HG03135 (cell line): ENCODE results near the gene TMEM253.

Experiments
- ATAC-seq: cut with Tn5 transposase; IDR thresholded peaks from one replicate; pipeline ENCODE4 v1.9.1; 2021; ENCODE audit warnings: mild to moderate bottlenecking, moderate library complexity; ENCODE audit not compliant: unreplicated experiment

The TMEM253 gene

DNA sequence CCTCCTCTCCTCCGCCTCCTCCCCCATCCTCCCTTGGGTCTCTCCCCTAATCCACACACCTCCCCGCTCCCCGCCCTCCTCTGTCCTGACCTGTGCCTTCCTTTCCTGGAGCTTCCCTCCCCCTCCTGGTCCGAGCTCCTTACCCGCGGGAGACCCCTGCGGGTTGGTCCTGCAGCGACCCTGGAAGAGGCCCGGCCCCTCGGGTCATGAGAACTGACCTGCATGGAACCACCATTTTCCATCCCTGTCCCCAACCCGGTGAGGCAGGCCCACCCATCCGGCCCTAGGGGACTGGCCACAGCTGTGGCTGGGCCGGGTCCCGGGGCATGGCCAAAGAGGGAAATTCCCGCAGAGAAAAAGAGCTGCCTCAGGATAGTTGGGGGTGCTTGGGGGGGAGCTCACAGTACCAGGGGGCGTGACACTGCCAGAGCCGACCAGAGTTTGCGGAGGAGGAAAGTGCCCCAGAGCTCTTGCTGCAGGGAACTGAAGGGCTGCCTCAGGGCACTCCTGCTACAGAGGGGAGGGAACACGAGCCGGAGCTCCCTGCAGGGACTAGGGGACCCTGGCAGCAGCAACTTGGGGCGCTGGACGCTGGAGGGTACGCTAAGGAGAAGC lies 30.1 kb upstream of the TMEM253 start:
- ATAC-seq: peak; percentile 27

DNA sequence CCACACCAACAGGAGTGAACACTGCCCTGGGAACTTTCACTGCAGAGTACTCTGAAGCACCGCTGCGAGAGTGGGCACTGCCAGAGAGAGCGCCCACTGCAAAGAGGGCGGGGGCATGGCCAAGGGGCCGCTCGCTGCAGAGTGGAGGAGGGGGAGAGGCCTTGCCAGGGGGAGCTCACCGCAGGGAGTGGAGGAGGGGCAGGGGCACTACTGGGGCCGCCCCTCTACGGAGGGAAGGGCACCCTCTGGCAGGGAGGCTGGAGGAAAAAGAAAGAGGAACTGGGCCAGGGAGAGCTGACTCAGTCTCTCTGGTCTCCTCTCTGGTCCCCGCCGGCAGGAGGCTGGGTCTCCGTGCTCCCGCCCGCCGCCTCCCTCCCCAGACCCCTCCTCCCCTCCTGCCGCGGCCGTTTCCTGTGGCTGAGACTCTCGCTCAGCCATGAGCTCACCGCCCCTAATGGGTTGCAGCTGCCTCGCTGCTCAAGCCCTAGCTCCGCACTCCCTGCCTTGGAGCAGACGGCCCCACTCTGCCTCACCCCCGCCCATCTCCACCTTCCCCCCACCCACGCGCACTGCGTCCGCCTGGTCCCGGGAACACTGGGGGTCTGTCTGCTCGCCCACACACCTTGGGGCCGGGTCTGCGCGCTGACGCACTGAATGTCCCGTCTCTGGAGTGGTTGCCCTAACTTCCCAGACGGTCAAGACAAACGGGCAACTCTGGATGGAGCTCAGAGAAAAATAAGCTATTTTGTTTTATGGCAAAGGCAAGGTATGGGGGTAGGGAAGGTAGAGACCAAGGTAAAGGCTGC lies 29.4 kb upstream of the TMEM253 start:
- ATAC-seq: peak; percentile 64

DNA sequence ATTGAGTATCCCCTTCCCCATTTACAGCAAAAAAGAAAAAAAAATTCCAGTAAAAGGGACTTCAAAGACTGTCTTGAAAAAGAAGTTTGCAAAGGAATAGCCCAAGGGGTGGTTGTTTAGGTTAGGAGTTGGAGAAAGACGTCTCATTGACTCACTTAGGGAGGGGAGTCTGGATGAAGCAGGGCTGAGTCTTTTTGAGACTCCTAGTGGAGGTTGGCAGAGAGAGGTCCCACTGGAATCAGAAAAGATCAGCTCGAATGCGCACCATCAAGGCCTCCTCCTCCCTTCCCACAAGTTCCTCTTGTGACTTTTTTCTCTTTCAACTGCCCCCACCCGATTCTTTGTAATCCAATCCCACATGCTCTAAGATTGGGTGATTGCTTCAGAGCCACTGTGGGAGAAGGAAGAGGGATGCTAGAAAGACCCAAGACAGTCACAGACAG lies 28.8 kb upstream of the TMEM253 start:
- no peak for ATAC-seq

DNA sequence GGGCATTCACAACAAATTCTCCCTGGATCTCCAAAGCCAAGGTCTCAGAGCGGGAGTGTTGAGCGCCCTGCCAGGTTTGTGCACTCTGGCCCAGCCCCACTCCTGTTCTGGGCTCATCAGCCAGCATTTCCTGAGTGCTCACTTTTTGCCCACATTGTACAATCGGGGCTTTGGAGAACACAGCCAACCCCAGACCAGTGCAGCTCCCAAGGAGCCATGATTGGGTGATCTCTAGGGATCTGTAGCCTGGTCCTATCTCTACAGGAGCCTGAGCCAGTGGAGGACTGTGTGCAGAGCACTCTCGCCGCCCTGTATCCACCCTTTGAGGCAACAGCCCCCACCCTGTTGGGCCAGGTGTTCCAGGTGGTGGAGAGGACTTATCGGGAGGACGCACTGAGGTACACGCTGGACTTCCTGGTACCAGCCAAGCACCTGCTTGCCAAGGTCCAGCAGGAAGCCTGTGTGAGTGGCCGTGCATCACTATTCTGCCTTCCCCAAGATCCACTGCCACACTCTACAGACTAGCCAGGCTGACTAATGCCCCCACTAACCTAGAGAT lies 28.0 kb upstream of the TMEM253 start:
- no peak for ATAC-seq

DNA sequence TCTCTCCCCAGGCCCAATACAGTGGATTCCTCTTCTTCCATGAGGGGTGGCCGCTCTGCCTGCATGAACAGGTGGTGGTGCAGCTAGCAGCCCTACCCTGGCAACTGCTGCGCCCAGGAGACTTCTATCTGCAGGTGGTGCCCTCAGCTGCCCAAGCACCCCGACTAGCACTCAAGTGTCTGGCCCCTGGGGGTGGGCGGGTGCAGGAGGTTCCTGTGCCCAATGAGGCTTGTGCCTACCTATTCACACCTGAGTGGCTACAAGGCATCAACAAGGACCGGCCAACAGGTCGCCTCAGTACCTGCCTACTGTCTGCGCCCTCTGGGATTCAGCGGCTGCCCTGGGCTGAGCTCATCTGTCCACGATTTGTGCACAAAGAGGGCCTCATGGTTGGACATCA lies 26.9 kb upstream of the TMEM253 start:
- no peak for ATAC-seq

DNA sequence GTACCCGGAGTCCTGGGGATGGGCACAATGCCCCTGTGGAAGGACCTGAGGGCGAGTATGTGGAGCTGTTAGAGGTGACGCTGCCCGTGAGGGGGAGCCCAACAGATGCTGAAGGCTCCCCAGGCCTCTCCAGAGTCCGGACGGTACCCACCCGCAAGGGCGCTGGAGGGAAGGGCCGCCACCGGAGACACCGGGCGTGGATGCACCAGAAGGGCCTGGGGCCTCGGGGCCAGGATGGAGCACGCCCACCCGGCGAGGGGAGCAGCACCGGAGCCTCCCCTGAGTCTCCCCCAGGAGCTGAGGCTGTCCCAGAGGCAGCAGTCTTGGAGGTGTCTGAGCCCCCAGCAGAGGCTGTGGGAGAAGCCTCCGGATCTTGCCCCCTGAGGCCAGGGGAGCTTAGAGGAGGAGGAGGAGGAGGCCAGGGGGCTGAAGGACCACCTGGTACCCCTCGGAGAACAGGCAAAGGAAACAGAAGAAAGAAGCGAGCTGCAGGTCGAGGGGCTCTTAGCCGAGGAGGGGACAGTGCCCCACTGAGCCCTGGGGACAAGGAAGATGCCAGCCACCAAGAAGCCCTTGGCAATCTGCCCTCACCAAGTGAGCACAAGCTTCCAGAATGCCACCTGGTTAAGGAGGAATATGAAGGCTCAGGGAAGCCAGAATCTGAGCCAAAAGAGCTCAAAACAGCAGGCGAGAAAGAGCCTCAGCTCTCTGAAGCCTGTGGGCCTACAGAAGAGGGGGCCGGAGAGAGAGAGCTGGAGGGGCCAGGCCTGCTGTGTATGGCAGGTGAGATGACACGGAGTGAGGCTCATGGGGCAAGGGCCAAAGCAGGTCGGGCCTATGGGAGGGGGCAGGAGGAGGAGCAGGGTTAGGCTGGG lies 26.2 kb upstream of the TMEM253 start:
- no peak for ATAC-seq

DNA sequence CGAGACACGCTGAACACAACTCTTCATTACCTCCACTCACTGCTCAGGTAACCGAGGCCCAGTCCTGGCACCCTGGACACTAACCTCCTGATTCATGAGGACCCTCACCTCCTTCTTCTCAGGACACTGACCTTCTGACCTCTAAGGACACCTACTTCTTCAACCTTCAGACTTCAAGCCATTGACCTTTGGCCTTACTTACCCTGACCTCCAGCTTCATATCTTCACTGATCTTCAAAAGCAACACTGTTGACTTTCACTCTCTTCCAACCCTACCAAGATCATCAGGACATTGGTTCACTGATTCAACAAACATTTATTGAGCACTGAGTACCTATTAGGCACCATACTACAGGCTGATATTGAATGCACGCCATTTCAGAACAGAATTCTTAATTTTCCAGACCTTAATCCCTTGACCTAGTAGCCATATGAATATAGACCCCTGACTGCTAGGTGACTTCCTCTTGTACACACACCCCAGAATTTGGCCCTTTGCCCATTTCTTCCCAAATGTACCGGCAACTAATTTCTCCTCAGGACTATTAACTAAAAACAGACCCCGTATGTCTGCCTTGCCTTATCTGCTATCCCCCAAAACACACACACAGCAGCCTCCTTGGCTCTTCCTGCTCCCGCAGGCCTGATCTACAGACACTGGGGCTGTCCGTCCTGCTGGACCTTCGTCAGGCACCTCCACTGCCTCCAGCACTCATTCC lies 25.0 kb upstream of the TMEM253 start:
- no peak for ATAC-seq

DNA sequence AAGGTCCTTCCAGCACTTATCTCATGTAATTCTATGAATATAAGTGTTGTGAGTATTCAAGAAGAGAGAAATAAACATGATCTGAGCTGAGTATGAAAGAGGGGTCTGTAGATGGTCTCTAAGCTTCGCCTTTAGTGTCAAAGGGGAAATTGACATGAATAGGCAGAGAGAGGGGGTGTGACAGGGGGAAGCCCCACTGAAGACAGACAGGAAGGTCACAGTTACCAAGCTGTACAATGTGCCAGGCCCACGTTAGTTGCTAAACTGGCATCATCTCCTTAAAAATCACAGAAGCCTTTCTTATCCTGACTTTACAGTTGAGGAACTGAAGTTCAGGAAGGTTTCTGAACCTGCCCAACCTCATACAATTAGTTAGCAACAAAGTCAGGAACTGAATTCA lies 23.2 kb upstream of the TMEM253 start:
- ATAC-seq: no peak

DNA sequence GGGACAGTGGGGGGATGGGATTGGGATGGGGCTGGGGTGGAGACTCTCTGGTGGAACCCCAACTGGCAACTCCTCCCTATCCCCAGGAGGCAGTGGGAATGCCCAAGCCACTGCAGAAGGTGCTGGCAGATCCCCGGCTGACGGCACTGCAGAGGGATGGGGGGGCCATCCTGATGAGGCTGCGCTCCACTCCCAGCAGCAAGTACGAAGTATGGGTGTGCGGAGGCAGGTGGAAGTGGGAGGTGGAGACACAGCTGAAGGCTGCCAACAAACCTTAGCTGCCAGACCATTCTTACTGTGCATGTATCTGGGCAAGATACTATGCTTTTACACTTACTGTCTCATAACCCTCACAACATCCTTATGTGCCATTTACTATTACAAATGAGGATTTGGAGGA lies 22.6 kb upstream of the TMEM253 start:
- ATAC-seq: no peak

DNA sequence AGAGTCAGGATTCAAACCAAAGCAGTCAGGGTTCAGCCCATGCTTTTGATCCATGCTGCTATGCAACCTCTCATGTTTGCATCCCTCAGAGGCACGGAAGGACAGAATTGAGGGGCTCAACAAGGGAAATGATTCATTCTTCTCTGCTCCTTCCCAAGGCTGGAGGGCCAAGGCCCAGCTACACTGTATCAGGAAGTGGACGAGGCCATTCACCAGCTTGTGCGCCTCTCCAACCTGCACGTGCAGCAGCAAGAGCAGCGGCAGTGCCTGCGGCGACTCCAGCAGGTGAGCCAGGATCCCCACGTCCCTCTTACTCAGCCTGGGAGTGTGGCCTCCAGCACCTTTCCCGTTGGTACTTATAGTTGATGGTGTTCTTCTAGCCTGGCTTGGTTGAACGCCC lies 22.1 kb upstream of the TMEM253 start:
- no peak for ATAC-seq

DNA sequence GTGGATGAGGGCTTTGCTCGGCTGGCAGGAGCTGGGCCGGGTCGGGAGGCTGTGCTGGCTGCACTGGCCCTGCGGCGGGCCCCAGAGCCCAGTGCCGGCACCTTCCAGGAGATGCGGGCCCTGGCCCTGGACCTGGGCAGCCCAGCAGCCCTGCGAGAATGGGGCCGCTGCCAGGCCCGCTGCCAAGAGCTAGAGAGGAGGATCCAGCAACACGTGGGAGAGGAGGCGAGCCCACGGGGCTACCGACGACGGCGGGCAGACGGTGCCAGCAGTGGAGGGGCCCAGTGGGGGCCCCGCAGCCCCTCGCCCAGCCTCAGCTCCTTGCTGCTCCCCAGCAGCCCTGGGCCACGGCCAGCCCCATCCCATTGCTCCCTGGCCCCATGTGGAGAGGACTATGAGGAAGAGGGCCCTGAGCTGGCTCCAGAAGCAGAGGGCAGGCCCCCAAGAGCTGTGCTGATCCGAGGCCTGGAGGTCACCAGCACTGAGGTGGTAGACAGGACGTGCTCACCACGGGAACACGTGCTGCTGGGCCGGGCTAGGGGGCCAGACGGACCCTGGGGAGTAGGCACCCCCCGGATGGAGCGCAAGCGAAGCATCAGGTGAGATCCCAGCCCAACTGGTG lies 19.2 kb upstream of the TMEM253 start:
- ATAC-seq: no peak

DNA sequence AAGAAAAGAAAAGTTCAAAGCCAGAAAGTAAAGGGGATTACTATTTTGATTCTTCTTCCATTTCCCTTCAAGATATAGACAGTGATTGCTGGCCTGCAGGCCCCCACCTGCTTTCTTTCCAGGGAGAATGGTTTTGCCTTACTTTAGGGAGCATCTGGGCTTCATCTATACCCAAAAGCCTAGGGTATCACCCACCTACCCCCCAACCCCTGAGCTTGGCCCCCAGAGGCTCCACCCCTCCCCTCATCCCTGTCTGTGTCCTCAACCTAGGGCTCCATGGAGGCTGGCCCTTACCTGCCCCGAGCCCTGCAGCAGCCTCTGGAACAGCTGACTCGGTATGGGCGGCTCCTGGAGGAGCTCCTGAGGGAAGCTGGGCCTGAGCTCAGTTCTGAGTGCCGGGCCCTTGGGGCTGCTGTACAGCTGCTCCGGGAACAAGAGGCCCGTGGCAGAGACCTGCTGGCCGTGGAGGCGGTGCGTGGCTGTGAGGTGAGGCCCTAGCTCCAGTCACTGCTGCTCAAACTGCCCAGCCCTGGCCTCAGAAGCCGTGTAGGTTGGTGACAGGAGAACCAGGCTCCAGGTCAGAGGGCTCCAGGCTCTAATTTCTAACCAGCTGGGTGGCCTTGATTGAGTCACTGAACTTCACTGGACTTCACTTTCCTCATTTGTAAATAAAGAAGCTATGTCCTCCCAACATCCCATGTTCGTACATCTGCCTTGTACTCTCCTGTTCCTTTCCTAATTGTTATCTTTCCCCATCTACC lies 17.1 kb upstream of the TMEM253 start:
- ATAC-seq: no peak

DNA sequence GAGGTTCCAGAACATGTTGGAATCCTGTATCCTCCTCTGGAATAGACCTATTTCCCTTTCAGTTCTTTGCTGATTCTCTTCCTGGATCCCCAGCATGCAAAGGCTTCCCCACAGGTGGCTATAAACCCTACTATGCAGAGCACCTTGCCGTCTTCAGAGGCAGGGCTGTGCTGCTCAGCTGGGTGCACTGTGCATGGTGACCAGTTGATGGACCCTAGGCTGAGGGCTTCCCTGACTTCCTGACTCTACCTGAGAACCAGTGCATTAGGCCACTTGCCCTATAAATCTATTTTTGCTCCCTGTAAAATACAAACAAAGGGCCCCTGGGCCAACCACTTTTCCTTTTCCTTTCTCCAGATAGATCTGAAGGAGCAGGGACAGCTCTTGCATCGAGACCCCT lies 16.5 kb upstream of the TMEM253 start:
- no peak for ATAC-seq

DNA sequence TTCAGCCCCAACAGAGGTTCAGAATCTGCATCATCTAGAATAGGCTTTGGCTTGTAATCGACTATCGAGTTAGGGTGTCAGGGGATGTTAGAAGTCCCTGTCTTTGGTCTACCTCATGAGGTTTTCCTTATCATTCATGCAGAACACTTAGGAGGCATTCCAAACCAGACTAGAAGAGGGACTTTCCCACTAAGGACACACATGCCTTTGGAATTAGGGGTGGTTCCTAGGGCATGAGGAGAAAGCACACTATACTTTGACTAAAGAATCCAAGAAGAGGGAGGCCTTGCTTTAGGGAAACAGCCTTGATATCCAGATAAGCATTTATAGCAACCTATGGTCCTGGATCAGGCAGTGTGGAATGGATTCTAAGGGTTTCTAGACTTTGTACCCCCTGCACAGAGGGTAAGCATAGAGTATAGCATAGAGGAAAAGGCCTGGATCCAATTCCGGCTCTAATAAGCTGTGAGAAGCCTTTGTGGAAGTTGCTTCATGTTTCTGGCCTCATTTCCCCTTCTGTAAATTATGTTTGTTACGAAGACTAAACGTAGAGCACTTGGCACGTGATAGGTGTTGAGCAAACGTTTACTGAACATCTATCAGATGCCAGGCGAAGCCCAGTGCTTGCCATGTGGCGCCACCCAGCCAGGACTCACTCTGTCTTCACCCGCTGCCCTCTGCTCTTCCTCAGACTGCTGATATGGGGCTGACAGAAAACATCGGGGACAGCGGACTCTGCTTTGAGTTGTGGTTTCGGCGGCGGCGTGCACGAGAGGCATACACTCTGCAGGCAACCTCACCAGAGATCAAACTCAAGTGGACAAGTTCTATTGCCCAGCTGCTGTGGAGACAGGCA lies 15.6 kb upstream of the TMEM253 start:
- no peak for ATAC-seq

DNA sequence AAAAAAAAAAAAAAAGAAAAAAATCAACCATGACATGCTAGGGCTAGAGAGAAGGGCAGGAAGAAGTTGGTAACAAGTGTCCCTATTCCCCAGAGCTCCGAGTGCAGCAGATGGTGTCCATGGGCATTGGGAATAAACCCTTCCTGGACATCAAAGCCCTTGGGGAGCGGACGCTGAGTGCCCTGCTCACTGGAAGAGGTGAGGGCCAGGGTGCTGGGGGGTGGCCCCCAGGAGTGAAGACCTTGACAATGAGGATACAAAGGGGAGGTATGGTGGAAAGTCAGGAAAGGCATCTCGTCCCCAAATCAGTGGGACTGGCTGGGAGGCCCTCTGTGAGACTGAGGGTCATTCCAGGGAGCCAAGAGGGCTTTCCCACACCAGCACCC lies 14.0 kb upstream of the TMEM253 start:
- no peak for ATAC-seq

DNA sequence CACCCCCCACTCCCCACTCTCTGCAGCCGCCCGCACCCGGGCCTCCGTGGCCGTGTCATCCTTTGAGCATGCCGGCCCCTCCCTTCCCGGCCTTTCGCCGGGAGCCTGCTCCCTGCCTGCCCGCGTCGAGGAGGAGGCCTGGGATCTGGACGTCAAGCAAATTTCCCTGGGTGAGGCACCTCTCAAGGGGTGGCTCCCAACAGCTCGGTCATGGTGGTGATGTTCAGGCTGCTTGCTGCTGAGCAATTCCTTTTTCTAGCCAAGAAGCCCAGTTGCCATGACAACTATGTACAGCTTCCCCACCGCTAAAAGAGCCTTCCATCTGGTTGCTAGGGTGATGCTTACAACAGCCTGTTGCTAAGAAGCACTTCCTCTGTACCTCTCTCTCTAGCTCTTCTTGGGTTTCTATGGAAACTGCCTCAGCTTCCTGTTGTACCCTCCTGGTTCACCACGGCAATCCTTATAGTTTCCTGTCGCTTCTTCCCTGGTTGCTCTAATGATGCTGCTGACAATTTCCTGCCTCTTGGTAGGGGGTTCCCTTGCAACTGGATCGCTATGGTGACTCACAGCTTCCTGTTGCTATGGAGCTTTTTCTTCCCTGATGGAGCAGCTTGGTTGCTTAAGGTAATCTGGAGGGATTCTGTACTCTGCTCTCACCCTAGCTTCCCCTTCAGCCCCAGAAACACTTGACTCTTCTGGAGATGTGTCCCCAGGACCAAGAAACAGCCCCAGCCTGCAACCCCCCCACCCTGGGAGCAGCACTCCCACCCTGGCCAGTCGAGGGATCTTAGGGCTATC lies 13.4 kb upstream of the TMEM253 start:
- no peak for ATAC-seq

DNA sequence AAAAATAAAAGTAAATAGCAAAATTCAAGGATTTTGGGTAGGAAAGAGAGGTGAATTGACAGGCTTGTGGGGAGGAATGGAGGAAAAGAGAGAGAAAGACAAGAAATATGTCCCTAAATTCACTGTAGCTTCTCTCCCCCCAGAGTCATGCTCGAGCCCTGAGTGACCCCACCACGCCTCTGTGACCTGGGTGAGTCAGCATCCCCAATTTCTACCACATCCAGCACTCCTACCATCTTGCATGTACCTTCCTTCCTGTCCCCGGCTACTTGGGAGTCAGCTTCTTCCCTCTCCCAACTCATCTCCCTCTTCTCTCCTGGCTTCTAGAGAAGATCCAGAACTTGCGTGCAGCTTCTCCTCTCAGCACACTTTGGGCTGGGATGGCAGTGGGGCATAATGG lies 12.2 kb upstream of the TMEM253 start:
- no peak for ATAC-seq

DNA sequence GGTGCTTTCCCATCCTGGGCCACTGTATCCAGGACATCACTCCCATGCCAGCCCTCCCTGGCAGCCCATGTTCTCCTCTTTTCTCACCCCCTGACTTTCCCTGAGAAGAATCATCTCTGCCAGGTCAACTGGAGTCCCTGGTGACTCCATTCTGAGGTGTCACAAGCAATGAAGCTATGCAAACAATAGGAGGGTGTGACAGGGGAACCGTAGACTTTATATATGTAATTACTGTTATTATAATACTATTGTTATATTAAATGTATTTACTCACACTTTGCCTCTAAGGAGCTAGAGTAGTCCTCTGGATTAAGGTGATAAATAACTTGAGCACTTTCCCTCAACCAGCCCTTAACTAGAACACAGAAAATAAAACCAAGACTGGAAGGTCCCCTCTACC lies 11.6 kb upstream of the TMEM253 start:
- no peak for ATAC-seq
